Activated CD4-positive, alpha-beta T cell treated with anti-CD3 and anti-CD28 coated beads for 4 hours (primary cell): ENCODE data around the gene SLC8A1.

ENCODE experiments used
- DNase-seq, 2 donors: peaks; one replicate each; pipeline ENCODE4 v3.0.0-alpha.2; 2020

The SLC8A1 gene

DNA sequence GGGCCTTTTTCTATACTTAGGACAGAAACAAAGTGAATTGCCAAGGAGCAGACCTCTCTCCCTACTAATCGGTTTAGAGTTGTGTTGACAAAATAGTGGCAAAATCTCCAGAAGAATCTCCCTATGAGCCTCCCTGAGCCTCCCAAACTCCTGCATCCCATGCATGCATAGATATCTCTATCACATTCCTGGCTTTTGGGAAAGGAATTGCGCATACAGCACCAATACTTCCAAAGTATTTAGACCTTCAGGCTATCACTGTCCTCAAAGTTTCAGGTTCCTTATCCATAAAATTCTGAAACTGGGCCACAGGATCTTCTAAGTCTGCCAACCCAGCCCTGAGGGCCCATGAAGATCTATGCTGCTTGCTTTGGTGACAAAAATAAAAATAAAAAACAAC is 152.1 kb downstream of the SLC8A1 start:
- no peak for DNase-seq

GRCh38 chr2:40299173-40299572 is 152.7 kb downstream of the SLC8A1 start:
- no peak for DNase-seq

DNA sequence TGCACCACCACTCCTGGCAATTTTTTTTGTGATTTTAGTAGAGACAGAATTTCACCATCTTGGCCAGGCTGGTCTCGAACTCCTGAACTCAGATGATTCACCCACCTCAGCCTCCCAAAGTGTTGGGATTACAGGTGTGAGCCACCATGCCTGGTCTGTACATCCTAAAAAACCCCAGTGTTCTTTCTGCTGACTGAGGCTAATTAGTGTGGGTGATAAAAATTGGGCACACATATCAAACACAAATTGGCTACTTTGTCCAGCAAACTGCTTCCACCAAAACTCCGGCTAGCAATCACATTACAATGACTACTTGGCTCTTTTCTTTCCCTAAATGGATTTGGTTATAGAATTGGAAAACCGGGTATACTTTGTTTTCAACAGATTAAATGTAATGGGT is 153.9 kb downstream of the SLC8A1 start:
- DNase-seq, result no peak

DNA sequence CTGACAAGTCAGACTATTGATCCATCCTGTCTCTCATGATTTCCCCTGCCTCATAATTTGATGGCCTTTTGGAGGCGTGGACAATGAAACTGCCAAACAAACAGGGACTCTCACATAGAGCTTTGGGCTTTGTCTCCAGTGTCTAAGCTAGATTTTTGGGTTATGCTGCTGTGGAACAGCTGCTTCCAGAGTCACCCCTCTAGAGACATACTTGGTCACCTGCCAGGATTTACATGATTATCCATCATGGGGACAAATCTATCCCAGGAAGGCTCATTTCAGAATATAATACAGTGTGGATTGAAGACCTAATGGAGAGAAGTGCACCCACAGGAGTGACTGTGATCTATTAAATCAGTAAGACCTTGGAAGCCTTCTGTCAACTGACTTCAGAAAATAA is 159.6 kb downstream of the SLC8A1 start:
- DNase-seq, result no peak

- DNase-seq, result no peak
These were observed 162.0 kb downstream of the SLC8A1 start for GRCh38 chr2:40289771-40290404.

DNA sequence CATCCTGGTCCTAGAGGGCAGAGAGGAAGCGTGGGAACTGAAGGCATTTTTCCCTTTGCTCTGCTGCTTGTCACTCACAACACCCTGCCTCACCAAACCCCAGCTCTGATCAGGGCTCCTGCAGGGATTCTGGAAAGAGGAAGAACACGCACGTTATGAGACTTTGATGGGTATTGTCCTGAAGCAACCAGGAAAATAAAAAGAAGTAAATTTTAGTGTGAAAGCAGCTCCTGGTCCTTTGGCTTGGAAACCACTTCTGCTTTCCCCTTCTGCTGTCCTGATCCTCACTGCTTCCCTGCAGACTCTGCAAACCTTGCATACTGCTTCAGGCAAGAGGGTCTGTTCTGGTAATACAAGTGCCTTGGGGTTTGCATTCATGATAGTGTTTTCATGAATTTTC is 164.1 kb downstream of the SLC8A1 start:
- DNase-seq, result no peak

DNA sequence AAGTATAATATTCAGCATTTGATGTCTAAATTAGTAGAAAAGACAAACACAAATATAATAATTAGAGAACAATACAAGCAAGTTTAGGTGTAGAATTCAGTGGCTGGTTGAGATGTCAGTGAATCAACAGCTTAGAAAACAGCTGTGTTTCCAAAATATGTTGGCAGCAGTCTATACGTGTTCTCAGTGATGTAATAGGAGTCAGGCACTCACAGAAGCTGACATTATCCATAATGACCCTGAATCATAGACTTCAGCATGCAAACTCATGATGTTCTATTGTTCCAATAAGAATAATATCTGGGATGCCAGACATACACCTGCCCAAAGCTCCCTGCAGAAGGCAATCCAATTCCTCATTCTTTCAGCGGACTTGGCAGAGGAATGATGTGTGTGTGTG is 164.7 kb downstream of the SLC8A1 start:
- no peak for DNase-seq

DNA sequence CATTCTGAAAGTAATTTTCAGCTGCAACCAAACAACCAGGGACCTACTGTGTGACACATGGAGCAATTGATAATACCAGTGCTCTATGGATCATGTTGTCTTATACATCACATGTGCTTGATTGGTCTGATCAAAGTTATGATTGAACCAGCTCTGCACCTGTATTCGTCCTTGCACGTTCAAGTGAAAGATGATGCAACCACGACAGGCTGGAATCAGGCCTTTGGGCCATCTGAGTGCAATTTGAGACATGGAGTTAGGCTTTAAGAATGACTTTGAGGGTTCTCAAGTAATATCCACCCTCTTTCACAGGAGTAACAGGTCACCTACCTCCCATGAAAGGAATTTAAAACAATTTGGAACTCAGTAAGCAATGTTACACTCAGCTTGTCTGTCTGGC is 165.2 kb downstream of the SLC8A1 start:
- DNase-seq, result no peak

DNA sequence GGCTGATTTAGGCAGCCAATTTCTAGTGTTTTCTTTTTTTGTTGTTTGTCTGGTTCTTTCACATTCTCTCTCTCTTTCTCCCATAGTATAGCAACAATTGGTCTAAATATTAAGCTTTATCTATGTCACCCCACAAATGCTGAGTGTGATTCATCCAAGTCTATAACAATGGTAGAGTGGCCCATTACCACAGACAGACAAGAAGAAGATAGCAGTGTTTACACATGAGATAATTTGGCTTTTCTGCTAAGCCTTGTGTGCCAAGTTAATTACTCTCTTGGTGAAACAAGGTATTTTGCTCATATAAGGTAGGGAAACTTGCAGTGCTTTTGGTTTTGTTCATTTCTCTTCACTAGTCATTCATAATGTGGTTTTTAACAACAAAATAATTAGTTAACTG is 166.5 kb downstream of the SLC8A1 start:
- DNase-seq, result no peak

DNA sequence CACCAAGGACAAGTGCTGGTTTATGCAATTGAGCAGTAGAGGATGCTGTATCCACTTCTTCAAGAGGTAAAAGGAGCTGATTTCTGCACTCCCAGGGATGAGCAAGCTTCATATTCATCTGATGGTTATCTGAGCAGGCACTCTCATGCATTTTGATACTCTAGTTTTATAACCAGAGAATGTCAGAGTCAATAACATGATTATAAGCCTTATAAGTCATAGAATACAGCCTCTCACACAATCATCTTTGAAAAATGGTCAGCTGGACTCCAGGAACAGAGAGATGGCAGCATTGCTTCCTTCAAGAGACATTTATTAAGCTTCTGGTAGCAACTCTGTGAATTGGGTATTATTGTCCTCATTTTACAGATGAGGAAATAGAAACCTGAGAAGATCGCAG is 167.1 kb downstream of the SLC8A1 start:
- DNase-seq, result no peak

DNA sequence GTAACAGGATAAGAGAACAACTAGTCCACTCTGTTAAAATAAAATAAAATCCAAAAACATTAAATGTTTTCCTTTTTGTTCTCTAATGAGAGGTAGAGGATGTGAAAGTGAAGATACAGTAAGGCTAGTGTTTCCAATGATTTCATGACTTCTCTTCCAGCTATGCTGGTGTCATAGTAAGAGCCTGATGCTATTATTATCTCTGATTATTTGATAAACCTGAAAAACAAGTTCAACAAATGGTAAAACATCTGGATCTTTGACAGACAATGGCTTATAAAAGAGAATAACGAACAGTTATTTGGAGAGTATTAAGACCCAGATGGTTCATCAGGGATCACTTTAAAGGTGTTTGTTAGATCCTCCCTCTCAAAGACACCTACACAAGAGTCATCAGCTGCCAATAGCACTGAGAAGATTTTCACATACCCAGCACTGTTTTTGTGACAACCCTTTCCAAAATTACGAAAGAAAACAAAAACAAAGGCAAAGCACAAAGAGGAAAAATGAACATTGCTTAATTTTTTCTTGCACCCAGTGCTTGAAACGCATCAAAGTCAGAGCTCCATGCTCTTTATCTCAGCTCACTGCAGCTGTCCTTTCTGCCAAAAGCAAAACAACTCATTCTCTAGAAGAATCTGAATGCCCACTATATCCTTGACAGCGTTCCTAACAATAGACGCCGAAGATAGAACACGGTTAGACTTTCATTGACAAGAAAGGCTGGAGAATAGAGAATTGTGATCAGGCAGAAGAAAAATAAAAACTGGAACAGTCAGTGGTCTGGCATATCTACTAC is 168.6 kb downstream of the SLC8A1 start:
- no peak for DNase-seq

DNA sequence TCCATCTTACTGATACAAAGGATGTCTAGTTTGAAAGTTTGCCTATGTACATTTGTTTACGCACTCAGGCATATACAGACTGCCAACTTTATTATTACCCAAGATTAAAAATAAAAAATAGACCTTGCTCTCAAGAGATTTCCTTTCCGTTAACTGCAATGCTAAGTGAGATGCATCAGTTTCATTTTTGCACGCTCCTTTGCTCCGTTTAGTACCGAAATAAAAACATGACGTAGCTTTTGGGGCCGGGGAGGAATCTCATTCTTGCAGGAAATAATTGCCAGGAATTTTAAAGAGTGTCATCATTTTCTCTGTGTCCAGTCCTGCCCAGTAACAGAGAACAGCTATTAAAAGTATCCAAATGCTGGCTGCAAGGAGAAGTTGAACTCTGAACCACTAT is 169.5 kb downstream of the SLC8A1 start:
- no peak for DNase-seq

GRCh38 chr2:40281021-40281940 is 170.6 kb downstream of the SLC8A1 start:
- no peak for DNase-seq

- no peak for DNase-seq
These were observed 172.4 kb downstream of the SLC8A1 start for GRCh38 chr2:40279482-40279881.

DNA sequence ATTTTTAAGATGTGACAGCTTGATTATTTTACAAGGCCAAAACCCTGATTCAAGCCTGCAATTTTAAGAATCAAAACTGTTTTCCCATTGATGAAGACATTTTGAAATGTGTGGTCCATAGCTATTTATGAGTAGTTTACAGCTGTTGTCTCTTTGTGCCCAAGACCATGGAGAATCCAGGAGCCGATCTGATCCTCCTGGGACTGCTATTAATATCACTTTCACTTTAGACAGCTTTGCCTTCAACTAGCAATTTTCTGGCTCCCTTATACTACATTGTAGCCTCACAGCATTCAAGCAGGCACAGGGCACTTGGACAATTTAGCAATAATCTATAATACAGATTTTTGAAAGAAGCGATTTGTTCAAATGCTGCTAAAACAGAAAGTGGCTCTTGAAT is 172.9 kb downstream of the SLC8A1 start:
- DNase-seq, result no peak

DNA sequence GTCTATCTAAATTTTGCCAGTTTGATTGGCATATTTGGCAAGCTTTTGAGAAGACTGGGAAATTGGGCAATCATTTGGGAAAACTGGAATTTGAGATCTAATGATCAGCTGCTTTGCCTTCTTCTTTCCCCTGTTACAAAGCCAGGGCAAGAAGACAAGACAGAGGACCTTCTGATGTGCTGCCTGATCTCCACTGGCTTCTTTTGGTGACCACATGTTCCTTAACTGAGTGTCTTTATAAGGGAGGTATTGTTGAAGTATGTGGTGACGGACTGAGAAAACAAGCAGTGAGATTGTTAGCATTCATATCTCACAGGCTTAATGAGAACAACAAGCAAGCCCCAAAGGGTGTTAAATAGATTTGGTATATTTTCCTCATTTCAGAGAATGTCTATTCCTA is 175.8 kb downstream of the SLC8A1 start:
- no peak for DNase-seq

GRCh38 chr2:40274270-40274669 is 177.6 kb downstream of the SLC8A1 start:
- no peak for DNase-seq

GRCh38 chr2:40273734-40274182 is 178.1 kb downstream of the SLC8A1 start:
- DNase-seq, result no peak

DNA sequence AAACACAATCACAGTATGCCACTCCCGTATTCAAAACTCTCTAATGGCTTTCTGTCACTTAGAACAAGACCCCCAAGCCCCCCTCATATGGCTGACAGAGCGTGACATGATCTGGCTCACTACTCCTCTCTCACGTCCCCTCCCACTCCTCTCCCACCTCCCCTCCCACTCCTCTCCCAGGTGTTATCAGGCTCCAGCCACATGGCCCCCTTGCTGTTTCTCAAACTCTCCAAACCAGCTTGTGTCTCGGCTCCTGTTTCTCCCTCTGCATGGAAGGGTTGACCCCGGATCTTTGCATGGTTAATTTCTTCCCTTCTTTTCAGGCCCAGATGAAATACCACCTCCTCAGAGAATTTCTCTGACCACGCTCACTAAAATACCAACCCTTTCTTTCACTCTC is 180.8 kb downstream of the SLC8A1 start:
- DNase-seq, result no peak

DNA sequence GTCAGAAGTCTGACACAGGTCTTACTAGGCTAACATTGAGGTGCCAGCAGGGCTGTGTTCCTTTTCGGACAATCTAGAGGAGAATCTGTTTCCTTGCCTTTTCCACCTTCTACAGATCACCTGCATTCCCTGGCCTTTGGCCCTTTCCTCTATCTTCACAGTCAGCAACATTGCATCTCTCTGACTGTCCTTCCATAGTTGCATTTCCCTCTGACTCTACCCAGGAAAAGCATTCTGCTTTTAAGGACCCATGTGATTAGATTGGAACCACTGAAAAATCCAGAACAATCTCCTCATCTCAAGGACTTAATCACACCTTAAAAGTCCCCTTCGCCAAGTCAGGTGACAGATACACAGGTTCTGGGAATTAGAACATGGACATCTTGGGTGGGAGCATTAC is 181.5 kb downstream of the SLC8A1 start:
- no peak for DNase-seq

- DNase-seq, result no peak
These were observed 183.3 kb downstream of the SLC8A1 start for GRCh38 chr2:40268566-40268965.

- DNase-seq, result no peak
These were observed 185.7 kb downstream of the SLC8A1 start for GRCh38 chr2:40266201-40266600.

GRCh38 chr2:40265602-40266001 is 186.3 kb downstream of the SLC8A1 start:
- no peak for DNase-seq

- no peak for DNase-seq
These were observed 190.8 kb downstream of the SLC8A1 start for GRCh38 chr2:40261042-40261441.
